Measurements from ENCODE around the gene SLC38A8. TPM values are rescaled to one million over a fixed set of nuclear protein-coding genes. Genes with fewer than 3 reads are reported as not detected.

SLC38A8 gene
- total and polyA plus RNA-seq, 8 donors: 0.14 to 0.49 (median 0.34) TPM; not detected in 4

GRCh38 chr16:84087466-84088151, 45.0 kb upstream of the SLC38A8 start:
- no peak for TF ChIP-seq CTCF (IDR thresholded peaks at IDR 0.05)
- no peaks in the 10 kb centered on the region for H3K9me3 ChIP-seq
- WGBS, 2 donors: 87 to 88% methylated on average over 11 of the region's 11 CpGs
- no peak overlapping the region for H3K27ac ChIP-seq
- H3K4me1 ChIP-seq: no peaks in the 10 kb centered on the region
- FAIRE-seq (no peak), DNase-seq (no peak), ATAC-seq (no peak)
- intact Hi-C loops (cut with DNase I): loop anchor here in 1 of 3 donors (10.0 kb wide), 1 partner anchor 97 kb away; the partner anchor contains the start of gene TAF1C
- H3K27me3 ChIP-seq: no peaks in the 10 kb centered on the region
- no peak overlapping the region for H3K4me3 ChIP-seq
- H3K36me3 ChIP-seq: peaks cover 0 to 71% (median 26%) of the 10 kb centered on the region in 3 donors

DNA sequence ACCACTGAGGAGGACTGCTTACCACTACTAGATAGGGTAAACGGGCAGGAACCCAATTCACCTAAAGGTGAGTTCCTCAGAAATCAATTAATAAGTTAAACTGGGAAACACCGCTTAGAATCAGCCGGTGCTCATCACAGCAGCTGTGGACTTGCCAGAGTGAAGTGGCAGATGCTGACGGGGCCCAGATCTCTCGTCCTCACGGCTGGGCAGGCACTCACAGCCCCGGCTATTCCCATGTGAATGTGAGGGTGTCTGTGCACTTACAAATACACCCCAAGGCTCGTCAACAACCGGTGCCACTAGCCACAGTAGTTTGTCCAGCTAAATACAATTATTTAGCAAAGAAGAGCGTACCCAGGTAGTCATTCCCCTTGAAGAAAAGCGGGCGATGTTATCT, 44.4 kb upstream of the SLC38A8 start:
- no peaks in the 10 kb centered on the region for H3K27me3 ChIP-seq
- H3K36me3 ChIP-seq: peaks cover 0 to 71% (median 24%) of the 10 kb centered on the region in 3 donors
- ATAC-seq: no peak
- no peaks in the 10 kb centered on the region for H3K9me3 ChIP-seq
- H3K4me1 ChIP-seq: no peaks in the 10 kb centered on the region
- TF ChIP-seq CTCF (IDR thresholded peaks at IDR 0.05): no peak
- DNase-seq: no peak
- FAIRE-seq: no peak
- intact Hi-C loops (cut with DNase I): loop anchor here in 1 of 3 donors (10.0 kb wide), 1 partner anchor 98 kb away; the partner anchor contains the start of gene TAF1C
- no peak overlapping the region for H3K27ac ChIP-seq
- 82 to 83% methylated on average over 12 of the region's 12 CpGs for WGBS, 2 donors
- H3K4me3 ChIP-seq: no peak overlapping the region

DNA sequence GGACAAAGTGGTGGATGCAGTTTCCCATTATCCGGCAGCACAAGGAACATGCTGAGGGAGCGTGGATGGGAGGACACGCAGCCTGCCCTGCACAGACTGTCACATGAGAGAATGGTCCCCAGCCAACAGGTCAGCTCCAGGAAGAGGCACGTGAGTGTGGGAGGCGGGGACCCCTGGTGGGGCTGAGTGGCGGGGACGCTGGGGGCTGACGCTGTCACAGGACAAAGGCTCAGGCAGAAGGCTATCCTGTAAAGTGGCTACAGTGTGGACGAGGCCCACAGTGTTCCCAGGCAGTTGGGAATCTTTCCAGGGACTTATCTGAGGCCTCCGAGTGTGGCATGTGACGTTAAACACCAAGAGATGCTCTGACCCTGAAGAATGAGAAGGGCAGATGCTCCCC, 43.7 kb upstream of the SLC38A8 start:
- TF ChIP-seq CTCF (IDR thresholded peaks at IDR 0.05): no peak
- FAIRE-seq: no peak
- no peak for DNase-seq
- H3K4me1 ChIP-seq: no peaks in the 10 kb centered on the region
- ATAC-seq: no peak
- peaks cover 2 to 71% (median 24%) of the 10 kb centered on the region in 3 donors for H3K36me3 ChIP-seq
- no peaks in the 10 kb centered on the region for H3K9me3 ChIP-seq
- no peaks in the 10 kb centered on the region for H3K27me3 ChIP-seq
- H3K27ac ChIP-seq: no peak overlapping the region
- intact Hi-C loops (cut with DNase I): loop anchor here in 1 of 3 donors (10.0 kb wide), 1 partner anchor 98 kb away; the partner anchor contains the start of gene TAF1C
- no peak overlapping the region for H3K4me3 ChIP-seq
- WGBS, 2 donors: 76 to 79% methylated on average over 11 of the region's 11 CpGs

DNA sequence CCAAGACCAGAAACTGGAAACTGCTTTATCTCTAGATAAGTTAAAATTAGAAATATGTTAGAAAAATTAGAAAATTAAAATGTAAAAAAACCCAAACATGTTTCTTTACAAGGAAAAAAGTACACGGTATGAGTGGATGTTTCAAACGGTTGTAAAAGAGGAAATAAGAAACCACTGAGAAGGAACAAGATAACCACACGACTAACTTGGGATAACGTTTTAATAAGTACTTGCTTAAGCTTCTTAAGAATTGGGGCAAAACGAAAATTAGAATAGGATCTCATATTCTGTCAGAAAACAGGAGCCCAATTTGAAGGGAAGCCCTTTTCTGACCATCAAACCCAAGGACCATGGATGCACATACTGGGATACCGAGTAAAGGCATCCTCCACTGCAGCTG, 43.2 kb upstream of the SLC38A8 start:
- FAIRE-seq: no peak
- TF ChIP-seq CTCF (IDR thresholded peaks at IDR 0.05): no peak
- H3K36me3 ChIP-seq: peaks cover 5 to 69% (median 19%) of the 10 kb centered on the region in 3 donors
- H3K4me3 ChIP-seq: no peak overlapping the region
- no peaks in the 10 kb centered on the region for H3K4me1 ChIP-seq
- no peak for ATAC-seq
- intact Hi-C loops (cut with DNase I): loop anchor here in 1 of 3 donors (10.0 kb wide), 1 partner anchor 99 kb away; the partner anchor contains the start of gene TAF1C
- WGBS, 2 donors: 58 to 65% methylated on average over 6 of the region's 6 CpGs
- H3K9me3 ChIP-seq: no peaks in the 10 kb centered on the region
- no peak for DNase-seq
- H3K27ac ChIP-seq: no peak overlapping the region
- no peaks in the 10 kb centered on the region for H3K27me3 ChIP-seq

- Histone ChIP-seq H3K4me1 (no peaks in the 10 kb centered on the region), H3K27me3 (no peaks in the 10 kb centered on the region), H3K4me3 (no peak overlapping the region), H3K9me3 (no peaks in the 10 kb centered on the region), H3K27ac (no peak overlapping the region), H3K36me3 (peaks cover 7 to 64% (median 20%) of the 10 kb centered on the region in 3 donors)
- intact Hi-C loops (cut with DNase I): loop anchor here in 1 of 3 donors (10.0 kb wide), 1 partner anchor 100 kb away; the partner anchor contains the start of gene TAF1C
- DNase-seq (no peak), FAIRE-seq (no peak), ATAC-seq (no peak)
- 75 to 83% methylated on average over 8 of the region's 8 CpGs for whole genome bisulfite sequencing, 2 donors
- TF ChIP-seq CTCF (IDR thresholded peaks at IDR 0.05): no peak
Observed at GRCh38 chr16:84085271-84085667, 42.7 kb upstream of the SLC38A8 start.
